GM13977 (cell line): ENCODE data around the gene ZNF460.
A peak's percentile ranks its signal among the peaks of the same experiment; 100 is the strongest.

Experiments
- DNase-seq: peaks from one replicate; pipeline ENCODE4 v3.0.0; 2012; ENCODE audit warnings: low spot score
- in situ Hi-C: fragments of 300-500 bp; cut with MboI; formaldehyde crosslinking; loops from one replicate; pipeline ENCODE4 v1.12.0; 2022; ENCODE audit warnings: low sequenced_read_pairs, low pct_unique_long_range_greater_than_20kb, mixed read lengths, inconsistent platforms; ENCODE audit not compliant: unreplicated experiment
- TF ChIP-seq, protein P1 (sequence below): IDR thresholded peaks from 2 replicates; pipeline ENCODE4 v1.5.1; 2012; ENCODE audit warnings: mild to moderate bottlenecking, control low read depth; ENCODE audit not compliant: insufficient read depth; ENCODE audit errors: extremely low read depth, missing control alignments

Gene ZNF460

DNA sequence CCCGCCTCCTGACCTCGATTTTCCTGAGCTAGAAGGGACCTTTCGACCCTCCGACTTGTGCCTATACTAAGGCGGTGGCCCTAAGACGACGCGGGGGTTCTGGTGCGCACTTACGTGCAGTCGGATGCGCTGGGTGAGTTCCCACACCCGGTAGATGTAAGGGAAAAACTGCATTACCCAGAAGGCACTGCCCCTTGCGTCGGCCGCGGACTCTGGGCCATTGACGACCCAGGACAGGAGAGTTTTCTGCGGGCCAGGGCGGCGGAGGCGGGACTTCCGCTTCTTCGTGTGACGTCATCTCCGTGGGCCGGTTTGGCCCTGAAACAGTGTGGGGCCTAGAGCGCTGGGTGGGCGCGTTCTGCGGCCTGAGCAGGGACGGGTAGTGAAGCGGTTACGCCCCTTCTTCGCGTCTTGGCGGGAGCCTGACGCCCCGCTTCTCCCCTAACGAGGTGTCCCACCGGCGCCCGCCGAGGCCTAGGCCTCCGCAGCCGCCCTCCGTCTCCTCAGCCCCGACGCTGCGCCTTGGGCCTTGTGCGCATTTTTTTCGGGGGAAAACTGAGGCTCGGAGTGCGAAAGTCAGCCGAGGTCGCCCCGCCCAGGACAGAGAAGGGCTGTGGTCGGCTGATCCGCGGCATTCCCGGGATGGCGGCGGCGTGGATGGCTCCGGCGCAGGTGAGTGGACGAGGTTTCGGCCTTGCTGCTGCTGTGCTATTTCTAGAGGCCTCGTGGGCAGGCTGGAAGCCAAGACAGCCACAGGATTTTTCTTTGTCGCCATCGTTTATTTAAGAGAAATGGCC, at the start of gene ZNF460:
Gene ZNF460, plus strand, starts transcription at position 321 of the 797 bp plus-strand sequence. Its CDS starts 322 bp downstream, at position 643.
- in situ Hi-C loops = no loop called here
- peak; percentile 94 for DNase-seq
- TF ChIP-seq, protein P1, sequence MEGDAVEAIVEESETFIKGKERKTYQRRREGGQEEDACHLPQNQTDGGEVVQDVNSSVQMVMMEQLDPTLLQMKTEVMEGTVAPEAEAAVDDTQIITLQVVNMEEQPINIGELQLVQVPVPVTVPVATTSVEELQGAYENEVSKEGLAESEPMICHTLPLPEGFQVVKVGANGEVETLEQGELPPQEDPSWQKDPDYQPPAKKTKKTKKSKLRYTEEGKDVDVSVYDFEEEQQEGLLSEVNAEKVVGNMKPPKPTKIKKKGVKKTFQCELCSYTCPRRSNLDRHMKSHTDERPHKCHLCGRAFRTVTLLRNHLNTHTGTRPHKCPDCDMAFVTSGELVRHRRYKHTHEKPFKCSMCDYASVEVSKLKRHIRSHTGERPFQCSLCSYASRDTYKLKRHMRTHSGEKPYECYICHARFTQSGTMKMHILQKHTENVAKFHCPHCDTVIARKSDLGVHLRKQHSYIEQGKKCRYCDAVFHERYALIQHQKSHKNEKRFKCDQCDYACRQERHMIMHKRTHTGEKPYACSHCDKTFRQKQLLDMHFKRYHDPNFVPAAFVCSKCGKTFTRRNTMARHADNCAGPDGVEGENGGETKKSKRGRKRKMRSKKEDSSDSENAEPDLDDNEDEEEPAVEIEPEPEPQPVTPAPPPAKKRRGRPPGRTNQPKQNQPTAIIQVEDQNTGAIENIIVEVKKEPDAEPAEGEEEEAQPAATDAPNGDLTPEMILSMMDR = no peak

DNA sequence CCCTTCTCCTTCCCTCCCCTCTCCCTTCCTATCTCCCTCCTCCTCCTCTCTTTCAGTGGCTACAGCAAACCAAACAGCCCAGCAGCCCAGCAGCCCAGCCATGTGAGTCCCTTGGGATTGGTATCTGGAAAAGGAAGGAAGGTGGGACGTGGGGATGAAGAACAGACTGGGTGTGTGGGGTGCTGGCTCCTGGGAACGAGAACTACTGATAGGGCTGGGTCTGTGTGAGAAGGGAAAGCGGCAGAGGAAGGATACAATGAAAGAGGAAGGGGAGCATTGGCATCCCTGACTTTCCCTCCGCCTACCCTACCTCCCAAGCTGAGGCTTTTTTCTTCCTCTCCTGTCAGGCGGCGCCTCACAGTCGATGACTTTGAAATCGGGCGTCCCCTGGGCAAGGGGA, 48.6 kb upstream of the ZNF460 start:
- TF ChIP-seq, protein P1 = no peak

DNA sequence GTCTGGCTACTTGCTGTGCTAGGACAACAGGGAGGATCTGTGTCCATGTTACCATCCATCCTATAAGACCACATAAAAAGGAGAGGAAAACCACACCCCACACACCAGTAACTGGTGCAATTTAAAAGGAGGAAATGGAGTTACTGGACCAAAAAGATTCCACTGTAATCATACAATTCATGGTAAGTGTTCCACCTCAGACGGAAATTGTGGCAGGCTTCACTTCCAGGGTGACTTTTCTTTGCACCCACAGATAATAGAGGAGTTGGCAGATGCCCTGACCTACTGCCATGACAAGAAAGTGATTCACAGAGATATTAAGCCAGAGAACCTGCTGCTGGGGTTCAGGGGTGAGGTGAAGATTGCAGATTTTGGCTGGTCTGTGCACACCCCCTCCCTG, 47.1 kb upstream of the ZNF460 start:
- no peak for DNase-seq
- TF ChIP-seq, protein P1 = no peak
- in situ Hi-C loops = no loop called here

More for the DNA sequence above, 48.6 kb upstream of the ZNF460 start:
- in situ Hi-C loops = no loop called here
- no peak for DNase-seq

DNA sequence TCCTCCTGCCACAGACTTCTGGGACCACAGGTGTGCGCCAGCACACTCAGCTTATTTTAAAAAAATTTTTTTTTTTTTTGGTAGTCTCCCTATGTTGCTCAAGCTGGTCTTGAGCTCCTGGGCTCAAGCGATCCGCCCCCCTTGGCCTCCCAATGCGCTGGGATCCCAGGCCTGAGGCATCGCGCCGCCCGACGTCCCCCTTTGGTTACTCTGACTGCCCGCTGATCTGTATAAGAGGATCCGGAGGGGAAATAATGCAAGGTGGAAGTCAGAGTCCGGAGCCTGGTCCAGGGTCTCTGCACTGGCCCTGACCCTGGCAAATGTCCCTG, 40.3 kb upstream of the ZNF460 start:
- TF ChIP-seq, protein P1 = no peak
- in situ Hi-C loops = no loop called here
- DNase-seq = no peak

DNA sequence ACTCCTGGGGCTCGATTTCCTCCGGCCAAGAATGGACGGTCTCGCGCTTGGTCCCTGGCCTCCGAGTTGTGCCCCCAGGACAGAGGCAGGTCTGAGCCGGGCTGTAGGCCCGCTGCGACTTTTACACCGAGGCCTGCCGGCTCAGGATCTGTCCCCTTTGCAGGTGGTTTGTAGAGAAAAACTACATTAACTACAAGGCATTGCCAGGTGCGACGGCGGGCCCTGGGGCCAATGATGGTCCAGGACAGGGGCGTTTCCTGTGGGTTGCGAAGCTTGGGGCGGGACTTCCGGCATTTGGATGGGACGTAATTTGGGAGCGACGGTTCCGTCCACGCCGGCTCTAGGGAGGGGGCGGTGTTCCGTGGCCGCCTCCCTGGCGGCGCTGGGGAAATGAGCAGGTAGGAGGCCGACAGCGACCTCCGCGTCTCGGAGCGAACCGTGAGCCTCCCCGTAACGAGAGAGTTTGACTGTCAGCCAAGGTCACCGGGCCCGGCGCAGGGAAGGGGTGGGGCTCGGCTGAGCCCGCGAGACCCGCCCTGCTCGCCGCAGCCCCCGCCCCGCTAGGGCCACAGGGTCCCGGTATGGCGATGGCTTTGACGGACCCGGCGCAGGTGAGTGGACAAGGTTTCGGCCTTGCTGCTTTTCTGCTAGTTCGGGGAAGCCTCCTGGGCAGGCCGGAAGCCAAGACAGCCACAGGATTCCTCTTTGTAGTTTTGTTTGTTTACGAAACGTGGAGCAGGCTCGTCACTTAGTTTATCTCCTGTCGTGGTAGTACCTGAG, 39.8 kb upstream of the ZNF460 start, which contains the start of gene ZNF805:
Gene ZNF805, plus strand, starts transcription at position 322 of the 780 bp plus-strand sequence. Its CDS starts 260 bp downstream, at position 582.
- DNase-seq = peak; percentile 97
- in situ Hi-C loops = no loop called here
- TF ChIP-seq, protein P1 = no peak

DNA sequence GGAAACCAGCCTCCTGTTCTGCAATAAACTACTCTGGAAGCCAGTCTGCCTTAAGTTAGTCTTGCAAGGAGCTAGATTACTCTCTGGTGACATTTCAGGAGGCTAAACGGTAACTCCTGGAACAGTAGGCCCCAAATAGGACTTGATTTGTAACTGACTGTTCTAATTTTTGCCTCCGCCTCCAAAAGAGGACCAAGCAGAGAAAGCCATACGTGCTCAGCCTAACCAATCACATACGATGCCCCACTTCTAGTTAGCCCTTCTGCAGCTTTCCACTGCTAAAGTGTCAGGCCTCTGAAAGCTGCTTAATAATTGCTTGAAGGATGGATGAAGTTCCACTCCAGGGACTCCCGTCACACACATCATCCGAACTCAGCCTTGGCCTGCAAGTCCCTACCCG, 39.1 kb upstream of the ZNF460 start:
- peak; percentile 22 for DNase-seq
- in situ Hi-C loops = no loop called here
- TF ChIP-seq, protein P1 = no peak
